T47D (cell line): ENCODE results near the gene HAND1.

Experiments
- DNase-seq, 2 experiments: peaks; one replicate each; pipeline versions ENCODE4 v3.0.0 to v3.0.0-alpha.2; 2011 to 2012; ENCODE audit warnings: low read depth in 1 of 2, low spot score in 1 of 2
- JUND ChIP-seq: IDR thresholded peaks from 2 replicates; pipeline ENCODE4 v1.6.1; 2012; ENCODE audit warnings: low read depth
- in situ Hi-C: cut with HindIII; loops from 2 replicates; pipeline ENCODE4 v1.10.0; 2016; ENCODE audit warnings: low sequenced_read_pairs, low pct_unique_long_range_greater_than_20kb

HAND1 gene

GRCh38 chr5:154435226-154435625, 42.8 kb downstream of the HAND1 start:
- TF ChIP-seq JUND = no peak
- no peak for DNase-seq
- in situ Hi-C loops = no loop called here

GRCh38 chr5:154430961-154431630, 46.9 kb downstream of the HAND1 start:
- TF ChIP-seq JUND = no peak
- no peak for DNase-seq
- in situ Hi-C loops = no loop called here

GRCh38 chr5:154430466-154430865, 47.6 kb downstream of the HAND1 start:
- in situ Hi-C loops = no loop called here
- no peak for DNase-seq
- TF ChIP-seq JUND = no peak

GRCh38 chr5:154429341-154429740, 48.7 kb downstream of the HAND1 start:
- in situ Hi-C loops = no loop called here
- DNase-seq = no peak
- no peak for TF ChIP-seq JUND

- no peak for TF ChIP-seq JUND
- DNase-seq = no peak
- in situ Hi-C loops = no loop called here
Observed at GRCh38 chr5:154428208-154428607, 49.8 kb downstream of the HAND1 start.
